GM12892 (cell line): Measurements from ENCODE around the gene CEACAM8.

Source experiments
- POLR2A ChIP-seq: IDR thresholded peaks from 2 replicates; pipeline ENCODE4 v1.6.1; 2011; ENCODE audit warnings: low read depth, low read length, control low read depth
- POLR2AphosphoS5 ChIP-seq: IDR thresholded peaks from 2 replicates; pipeline ENCODE4 v1.6.1; 2011; ENCODE audit warnings: low read depth, low read length, control low read depth

GRCh38 chr19:42601811-42602443, 7.2 kb upstream of the CEACAM8 start:
- no peak for TF ChIP-seq POLR2AphosphoS5
- no peak for TF ChIP-seq POLR2A
